ENCODE measurements around the gene ZNF334.

ZNF334 gene

GRCh38 chr20:46546298-46546697 lies 32.9 kb upstream of the ZNF334 start:
- no peak for DNase-seq

DNA sequence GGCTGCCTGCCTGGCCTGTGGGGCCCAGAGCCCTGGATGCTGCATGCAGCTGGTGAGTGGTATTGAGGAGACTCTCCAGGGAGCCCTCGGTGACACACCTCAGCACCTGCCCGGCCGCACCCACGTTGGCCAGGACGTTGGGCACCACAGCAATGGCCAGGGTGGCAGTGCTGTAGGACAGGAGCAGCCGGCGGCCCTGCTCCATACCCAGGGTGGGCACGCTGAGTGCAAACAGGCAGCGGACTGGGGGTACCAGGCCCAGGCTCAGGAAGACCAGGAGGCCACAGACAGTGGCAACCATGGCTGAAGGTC lies 32.4 kb upstream of the ZNF334 start:
- no peak for DNase-seq

- DNase-seq = peak in 3 of 51 donors; percentile 7 to 42 (median 11)
Measured at GRCh38 chr20:46545077-46545826, 31.9 kb upstream of the ZNF334 start.

GRCh38 chr20:46544576-46544975 lies 31.2 kb upstream of the ZNF334 start:
- no peak for DNase-seq

DNA sequence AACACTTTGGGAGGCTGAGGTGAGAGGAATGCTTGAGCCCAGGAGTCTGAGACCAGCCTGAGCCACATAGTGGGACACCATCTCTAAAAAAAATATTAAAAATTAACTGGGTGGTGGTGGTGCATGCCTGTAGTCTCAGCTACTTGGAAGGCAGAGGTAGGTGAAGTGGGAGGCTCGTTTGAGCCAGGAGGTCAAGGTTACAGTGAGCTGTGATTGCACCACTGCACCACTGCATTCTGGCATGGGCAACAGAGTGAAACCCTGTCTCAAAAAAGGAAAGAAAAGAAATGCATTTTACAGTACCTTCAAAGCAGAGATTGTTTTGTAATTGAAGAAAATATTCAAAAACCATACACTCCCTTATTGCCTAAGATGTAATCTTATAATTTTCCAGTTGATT lies 30.6 kb upstream of the ZNF334 start:
- DNase-seq = no peak

- DNase-seq = no peak
Measured at GRCh38 chr20:46543033-46543432, 29.7 kb upstream of the ZNF334 start.

DNA sequence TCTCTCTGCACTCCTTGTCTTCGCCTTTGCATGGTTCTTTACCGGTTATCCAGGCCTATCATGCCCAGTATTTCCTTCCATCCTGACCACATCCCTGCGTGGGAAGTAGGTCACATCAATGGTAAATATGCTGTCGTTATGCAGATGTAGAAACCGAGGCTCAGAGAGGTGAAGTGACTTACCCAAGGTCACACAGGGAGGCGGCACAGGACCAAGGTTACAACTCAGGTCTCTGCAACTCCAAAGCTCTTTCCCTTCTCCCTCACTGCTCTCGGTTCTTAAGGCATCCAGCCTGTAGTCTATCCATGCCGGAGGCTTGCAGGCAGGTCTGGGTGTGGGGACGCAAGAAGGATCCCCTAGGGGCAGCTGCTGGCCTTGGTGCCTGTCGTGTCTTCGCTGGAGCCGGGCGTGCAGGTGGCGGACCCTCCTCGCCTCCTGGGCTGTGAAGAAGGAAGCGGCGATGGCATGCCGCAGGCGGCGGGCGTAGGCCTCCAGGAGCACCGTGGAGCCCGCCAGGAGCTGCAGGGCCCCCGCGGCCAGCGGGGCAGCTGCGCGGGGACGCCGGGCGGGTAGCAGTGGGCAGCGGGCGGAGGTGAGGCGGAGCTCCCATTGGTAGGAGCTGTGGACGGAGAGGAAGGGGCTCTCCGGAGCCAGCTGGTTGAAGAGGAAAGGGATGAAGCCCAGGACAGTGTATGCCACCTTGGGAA lies 28.0 kb upstream of the ZNF334 start:
- no peak for DNase-seq

- no peak for DNase-seq
Measured at GRCh38 chr20:46539113-46539512, 25.8 kb upstream of the ZNF334 start.

GRCh38 chr20:46530640-46531039 lies 17.3 kb upstream of the ZNF334 start:
- DNase-seq = no peak

DNA sequence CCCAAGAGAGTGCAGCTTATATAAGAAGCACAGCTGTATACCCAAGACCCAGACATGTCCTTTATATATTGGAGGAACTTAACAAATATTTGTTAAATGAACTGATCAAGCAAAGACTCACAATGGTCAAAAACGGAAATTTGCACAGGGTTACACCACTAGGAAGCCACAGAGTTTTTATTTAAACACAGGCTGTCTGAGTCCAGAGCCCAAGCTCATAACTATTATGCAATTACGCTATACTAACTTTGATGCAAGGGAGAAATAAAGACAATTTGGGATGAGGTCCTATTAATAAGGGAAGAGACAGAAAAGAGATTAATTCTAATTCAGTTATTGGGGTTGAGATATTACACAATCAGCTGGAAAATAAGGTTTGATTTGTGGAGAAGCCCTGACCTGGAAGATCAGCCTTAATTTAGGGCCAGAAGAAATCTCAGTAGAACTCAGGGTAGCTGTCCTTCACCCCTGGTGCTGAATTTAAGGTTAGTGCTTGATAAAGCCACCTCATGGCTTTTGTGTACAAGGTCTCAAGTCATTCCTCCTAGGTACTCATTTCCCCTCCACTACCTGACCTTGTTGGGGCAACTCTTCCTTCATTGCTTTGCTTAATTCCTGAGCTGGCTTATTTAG lies 10.5 kb upstream of the ZNF334 start:
- DNase-seq = no peak

DNA sequence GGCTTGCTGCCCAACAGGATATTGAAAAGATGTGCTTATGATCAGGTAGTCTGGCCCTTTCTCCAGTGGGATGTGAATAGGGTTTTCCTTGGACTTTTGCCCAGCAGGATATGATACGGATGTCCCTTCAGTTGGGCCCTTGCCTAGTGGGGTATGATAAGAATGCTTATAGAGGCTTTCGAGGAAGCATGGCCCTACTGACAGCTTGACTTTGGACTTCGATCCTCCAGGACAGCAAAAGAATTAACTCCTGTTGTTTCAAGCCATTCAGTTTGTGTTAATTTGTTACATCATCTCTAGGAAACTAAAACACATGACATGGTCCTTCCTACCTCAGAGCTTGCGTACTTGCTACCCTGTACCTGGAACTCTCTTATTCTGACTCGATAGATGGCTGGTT lies 9.7 kb upstream of the ZNF334 start:
- DNase-seq = no peak

DNA sequence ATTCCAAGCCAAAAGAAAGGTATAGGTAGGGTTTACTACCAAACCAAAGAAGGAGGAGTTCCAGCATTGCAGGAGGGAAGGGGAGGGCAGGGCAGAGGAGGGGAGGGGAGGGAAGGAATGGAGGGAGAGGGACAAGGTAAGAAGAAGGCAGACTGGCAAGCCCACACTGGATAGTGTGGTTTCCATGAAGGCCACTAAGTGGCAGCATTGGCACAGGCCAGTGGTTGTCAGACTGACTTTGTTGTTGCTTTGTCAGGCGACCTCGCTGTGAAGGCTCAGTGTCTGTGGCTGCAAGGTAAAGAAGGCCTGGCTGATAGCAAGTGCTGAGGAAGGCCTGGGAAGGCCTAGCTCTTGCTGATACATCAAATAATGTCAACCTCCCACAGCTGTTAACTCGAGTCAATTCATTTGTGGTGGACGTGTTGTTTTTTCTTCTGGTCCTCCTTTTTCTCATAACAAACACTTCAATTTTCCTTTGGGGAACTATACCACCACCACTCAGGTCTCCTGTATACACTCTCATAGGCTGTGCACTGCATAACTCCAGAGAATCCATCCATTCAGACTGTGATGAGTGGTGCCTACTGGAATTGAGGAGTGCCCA lies 7.7 kb upstream of the ZNF334 start:
- DNase-seq = peak in 33 of 51 donors; percentile 1 to 59 (median 26)

GRCh38 chr20:46520540-46520939 lies 7.2 kb upstream of the ZNF334 start:
- DNase-seq = no peak

DNA sequence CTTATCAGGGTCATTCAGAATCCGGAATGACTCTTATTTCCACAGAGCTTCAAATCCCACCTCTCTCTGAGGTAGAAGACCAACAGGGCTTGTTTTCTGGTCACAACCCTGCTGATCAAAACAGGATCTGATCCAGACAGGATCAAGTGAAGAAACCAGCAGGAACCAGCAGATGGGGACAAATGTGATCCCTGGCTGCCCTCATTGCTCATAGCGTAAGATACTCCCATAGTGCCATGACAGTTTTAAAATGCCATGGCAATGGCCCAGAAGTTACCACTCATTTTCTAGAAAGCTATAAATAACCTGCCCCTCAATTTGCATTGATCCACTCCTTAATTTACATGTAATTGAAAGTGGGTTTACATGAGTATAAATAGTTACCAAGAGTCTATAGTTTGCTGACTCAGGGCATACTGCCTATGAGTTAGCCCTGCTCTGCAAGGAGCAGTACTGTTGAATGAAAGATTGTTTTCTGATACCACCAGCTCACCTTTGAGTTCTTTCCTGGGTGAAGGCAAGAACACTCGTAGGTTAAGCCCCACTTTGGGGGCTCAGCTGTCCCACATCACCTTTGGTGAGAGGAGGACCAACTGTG lies 6.2 kb upstream of the ZNF334 start:
- no peak for DNase-seq

DNA sequence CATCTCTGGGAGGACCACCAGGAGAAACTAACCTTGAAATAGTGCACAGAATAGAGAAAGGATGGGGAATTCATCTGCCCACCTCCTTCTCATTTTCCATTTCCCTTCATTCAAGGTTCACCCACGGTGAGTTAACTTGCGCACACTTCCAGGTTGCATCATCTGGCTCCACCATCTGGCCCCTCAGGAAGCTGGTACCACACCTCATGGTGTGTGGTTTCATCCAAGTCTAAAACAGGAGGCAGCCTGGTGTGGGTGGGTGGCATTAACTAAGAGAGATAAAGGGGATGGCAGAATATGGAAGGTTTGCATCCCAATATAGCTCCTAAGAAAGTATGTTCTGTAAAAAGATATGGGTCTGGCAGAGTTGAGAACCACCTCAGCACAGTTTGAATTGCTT lies 3.8 kb downstream of the ZNF334 start:
- peak in 1 of 51 donors; percentile 11 for DNase-seq

DNA sequence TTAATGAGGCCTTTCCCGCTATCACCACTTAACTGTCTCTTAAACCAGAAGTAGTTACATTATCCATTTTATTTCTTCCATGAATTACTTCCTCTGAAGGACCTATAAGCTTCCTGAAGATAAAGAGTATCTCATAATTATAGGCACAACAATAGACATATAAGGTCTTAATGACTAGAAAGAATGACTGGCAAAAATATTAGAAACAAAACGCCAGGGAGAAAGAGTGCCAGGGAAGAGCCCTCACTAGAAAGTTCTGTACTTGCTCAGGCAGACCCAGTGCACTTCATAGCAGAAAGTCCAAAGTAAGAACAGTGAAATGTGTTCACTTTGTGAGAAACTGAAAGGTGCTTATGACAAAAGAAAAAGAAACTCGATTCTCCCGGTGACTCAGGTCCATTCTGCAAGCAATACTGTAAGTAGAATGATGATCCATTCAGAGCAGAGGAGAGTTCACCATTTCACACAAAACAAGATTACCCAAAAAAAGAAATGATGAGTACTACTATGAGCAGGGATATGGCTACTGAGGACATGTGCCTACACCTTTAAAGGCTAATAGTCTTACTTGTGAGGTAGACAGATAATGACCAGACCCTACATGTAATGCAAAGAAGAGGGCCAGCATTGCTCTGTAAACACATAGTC lies 5.5 kb downstream of the ZNF334 start:
- no peak for DNase-seq

- DNase-seq = no peak
Measured at GRCh38 chr20:46505506-46505905, 7.9 kb downstream of the ZNF334 start.

- DNase-seq = no peak
Measured at GRCh38 chr20:46501961-46502360, 11.4 kb downstream of the ZNF334 start.

DNA sequence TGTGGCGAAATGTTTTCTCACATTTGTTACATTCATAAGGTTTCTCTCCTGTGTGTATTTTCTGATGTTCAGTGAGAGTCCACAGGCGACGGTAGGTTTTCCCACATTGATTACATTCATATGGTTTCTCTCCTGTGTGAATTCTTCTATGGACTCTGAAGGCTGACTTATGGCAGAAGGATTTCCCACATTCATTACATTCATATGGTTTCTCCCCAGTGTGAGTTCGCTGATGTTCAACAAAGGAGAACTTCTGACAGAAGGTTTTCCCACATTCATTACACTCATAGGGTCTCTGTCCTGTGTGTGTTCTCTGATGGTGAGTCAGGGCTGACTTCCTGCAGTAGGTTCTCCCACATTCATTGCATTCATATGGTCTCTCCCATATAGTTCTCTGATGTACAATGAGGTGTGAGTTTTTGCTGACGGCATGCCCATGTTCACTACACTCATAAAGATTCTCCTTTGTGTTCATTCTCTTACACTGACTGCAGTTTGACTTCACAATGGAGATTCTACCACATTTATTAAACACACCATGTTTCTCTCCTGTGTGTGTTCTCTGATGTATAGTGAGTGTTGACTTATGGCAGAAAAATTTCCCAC lies 11.9 kb downstream of the ZNF334 start:
- no peak for DNase-seq

GRCh38 chr20:46494077-46494476 lies 19.3 kb downstream of the ZNF334 start:
- no peak for DNase-seq

- no peak for DNase-seq
Measured at GRCh38 chr20:46491354-46491753, 22.0 kb downstream of the ZNF334 start.

Data from hypothalamus (tissue), 51 donors.